HG03520 (cell line): ENCODE results near the gene MYCN.

Source experiments
- ATAC-seq: cut with Tn5 transposase; IDR thresholded peaks from one replicate; pipeline ENCODE4 v1.9.1; 2021; ENCODE audit warnings: mild to moderate bottlenecking, moderate library complexity; ENCODE audit not compliant: unreplicated experiment

MYCN gene

DNA sequence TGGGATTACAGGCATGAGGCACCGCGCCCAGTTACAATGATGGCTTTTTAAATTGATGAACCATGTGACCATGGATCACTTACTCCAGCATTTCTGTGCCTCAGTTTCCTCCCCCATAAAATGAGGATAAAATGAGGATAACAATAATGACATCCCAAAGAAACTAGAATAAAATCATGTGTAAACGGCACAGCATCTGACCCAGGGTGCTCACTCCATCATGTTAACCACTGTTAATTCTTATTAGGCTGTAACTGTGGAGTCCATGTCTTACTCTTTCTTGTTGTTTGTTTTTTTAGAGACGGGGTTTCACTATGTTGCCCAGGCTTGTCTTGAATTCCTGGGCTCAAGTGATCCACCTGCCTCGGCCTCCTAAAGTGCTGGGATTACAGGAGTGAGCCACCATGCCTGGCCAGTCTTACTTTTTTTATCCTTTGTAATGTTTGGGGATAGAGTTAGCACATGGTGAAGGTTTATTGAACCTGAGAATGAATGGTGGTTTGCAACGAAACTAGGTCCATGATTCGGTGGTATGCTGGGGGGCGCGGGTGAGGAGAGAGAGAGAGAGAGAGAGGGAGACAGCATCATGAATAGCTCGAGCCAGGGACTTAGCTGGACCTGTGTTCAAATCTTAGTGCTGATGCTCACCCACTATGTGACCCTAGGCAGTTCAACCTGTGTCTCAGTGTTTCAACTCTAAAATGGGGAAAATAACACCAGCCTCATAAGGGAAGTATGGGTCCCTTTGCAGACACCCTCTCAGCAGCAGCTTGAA is 52.3 kb downstream of the MYCN start:
- no peak for ATAC-seq

- no peak for ATAC-seq
Measured at GRCh38 chr2:15993232-15993610, 52.9 kb downstream of the MYCN start.

DNA sequence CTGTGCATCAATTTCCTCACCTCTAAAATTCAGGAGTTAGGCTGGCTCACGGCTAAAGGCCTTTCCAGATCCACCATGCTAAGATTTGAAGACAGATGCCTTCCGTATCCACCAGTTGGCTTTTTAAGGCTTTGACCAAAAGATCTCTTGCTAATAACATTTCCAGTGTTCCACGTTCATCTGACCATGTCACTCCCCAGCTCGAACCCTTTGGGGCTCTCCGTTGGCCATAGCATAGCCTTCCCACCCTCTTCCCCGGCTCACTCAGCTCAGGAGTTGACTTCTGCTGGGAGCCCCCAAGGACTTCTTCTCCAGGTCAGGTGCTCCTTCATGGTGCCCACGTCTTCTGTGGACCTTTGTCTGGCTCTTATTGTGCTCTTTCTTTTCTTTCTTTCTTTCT is 53.3 kb downstream of the MYCN start:
- ATAC-seq, result no peak

GRCh38 chr2:15995603-15996002 is 55.3 kb downstream of the MYCN start:
- ATAC-seq, result no peak
